HG03108 (cell line): ENCODE data around the gene SLC44A3.

Source experiments
- ATAC-seq: cut with Tn5 transposase; IDR thresholded peaks from one replicate; pipeline ENCODE4 v1.9.1; 2021; ENCODE audit warnings: moderate library complexity; ENCODE audit not compliant: unreplicated experiment

SLC44A3 gene

DNA sequence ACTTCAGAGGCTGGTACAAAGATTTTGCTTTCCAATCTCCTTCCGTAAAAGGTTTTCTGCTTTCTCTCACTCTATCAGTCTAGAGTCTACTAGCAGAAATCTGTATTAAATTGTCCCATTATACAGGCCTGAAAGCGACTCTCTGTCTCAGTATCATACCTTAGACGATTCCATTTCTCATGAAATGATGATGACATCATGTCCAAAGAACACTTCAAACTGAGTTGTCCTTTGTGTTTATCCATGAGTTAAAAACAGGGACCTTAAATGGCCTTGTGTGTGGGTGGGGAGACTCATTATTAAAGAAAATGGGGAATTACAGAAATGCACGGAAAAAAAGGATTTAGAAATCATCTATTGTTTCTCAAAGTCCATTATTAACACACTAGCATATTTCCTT lies 21.0 kb upstream of the SLC44A3 start:
- ATAC-seq, result no peak

GRCh38 chr1:94801919-94802546 lies 18.1 kb upstream of the SLC44A3 start:
- ATAC-seq, result peak; percentile 68

GRCh38 chr1:94803106-94803505 lies 17.1 kb upstream of the SLC44A3 start:
- ATAC-seq, result no peak

GRCh38 chr1:94803517-94804441 lies 16.4 kb upstream of the SLC44A3 start:
- ATAC-seq, result no peak

DNA sequence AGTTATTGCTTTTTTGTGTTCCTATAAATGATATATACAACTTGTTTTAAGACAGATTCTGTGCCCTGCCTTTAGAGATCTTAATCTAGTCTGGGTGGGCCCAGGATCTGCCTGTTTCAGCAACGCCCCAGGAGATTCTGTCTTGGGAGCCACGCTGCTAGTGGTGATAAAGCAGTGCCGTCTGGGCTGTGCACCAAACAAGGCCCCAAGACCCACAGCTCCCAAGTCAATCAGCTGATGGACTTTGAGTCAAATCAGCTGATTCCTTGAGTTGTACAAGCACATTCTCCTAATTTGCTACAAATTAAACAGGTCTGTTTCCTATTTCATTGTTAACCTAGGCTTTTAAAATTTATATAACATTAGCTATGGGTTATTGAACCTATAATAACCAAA lies 15.7 kb upstream of the SLC44A3 start:
- ATAC-seq, result no peak

DNA sequence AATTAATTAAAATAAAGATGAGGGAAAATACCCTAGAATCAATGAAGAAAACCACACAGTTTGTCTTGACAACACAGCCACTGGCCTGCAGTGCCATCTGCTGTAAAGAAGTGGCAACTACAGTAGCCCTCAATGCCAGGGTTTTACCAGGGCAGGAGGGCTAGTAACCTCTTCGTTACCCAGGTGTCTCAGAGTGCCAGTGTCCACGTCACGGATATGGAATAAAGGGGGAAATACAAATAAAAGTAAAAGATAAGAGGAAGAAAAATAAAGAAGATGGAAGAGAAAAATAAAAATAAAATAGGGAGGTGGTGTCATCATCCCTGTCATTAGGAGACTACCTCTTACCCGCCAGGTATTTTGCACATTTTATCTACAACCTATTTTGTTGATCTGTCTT lies 14.2 kb upstream of the SLC44A3 start:
- no peak for ATAC-seq

DNA sequence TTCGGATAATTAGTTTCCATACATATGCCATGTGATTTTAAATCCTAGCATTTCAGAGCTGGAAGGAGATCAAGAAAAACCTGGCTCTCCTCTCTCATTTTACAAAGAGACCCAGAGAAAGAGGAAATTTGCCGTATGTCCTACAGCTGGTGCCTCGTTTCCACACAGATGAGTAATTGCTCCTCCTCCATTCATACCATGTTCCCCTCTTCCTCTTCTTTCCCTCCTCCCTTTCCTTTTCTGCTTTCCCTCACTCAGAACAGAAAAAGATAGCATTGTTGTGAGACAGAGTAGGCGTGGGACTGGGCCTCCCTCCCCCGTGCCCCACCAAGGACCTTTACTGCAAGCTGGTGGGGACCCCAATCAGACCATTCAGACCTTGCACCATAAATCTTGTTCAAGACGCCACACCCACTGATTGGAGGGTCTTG lies 13.7 kb upstream of the SLC44A3 start:
- ATAC-seq, result no peak

DNA sequence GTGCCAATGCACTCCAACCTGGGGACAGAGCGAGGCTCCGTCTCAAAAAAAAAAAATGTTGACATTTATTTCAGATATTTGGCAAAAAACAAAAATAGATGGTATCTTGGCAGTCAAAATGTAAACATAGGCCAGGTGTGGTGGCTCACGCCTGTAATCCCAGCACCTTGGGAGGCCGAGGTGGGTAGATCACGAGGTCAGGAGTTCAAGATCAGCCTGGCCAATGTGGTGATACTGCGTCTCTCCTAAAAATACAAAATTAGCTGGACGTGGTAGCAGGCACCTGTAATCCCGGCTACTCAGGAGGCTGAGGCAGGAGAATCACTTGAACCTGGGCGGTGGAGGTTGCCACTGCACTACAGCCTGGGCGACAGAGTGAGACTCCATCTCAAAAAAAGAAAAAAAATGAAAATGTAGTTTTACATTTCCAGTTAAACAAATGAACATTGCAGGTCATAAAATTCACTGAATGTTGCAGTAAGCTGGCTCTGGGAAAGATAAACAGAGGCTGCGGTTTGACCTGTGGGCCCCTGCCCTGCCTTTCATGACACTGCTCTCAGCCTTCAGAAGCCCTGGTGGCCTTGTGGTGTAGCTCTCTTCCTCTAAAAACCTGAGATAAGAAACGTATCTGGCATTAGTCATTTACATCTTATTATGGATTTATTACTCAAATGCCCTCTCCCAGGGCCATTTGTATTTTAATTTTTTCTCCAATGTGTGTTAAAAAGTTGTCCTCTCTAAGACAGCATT lies 12.2 kb upstream of the SLC44A3 start:
- no peak for ATAC-seq

DNA sequence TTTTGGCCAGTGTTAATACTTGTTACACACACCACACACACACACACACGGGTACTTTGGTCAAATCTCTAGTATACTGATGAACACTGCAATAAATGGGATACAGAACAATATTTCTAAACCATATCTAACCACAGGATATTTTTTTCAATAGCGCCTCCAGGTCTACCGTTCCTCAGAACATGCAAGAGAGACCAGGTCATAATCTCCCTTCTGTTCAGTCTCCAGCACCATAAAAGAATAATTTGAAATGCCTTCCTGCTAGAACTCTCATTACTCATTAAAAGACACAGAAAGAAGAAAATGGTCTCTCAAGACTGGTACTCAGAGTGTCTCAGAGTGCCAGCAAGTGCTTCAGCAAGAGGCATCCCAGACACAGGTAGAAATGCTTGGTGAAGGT lies 11.5 kb upstream of the SLC44A3 start:
- no peak for ATAC-seq

- no peak for ATAC-seq
Observed at GRCh38 chr1:94812985-94813384, 7.2 kb upstream of the SLC44A3 start.

- ATAC-seq, result no peak
Observed at GRCh38 chr1:94816030-94816429, 4.1 kb upstream of the SLC44A3 start.

- no peak for ATAC-seq
Observed at GRCh38 chr1:94817712-94818111, 2.4 kb upstream of the SLC44A3 start.

- no peak for ATAC-seq
Observed at GRCh38 chr1:94819238-94819944, 766 bp upstream of the SLC44A3 start.

- no peak for ATAC-seq
Observed at GRCh38 chr1:94820936-94821335, 779 bp downstream of the SLC44A3 start.

GRCh38 chr1:94821636-94822305 lies 1.6 kb downstream of the SLC44A3 start:
- no peak for ATAC-seq

GRCh38 chr1:94823116-94823515 lies 3.0 kb downstream of the SLC44A3 start:
- ATAC-seq, result no peak

DNA sequence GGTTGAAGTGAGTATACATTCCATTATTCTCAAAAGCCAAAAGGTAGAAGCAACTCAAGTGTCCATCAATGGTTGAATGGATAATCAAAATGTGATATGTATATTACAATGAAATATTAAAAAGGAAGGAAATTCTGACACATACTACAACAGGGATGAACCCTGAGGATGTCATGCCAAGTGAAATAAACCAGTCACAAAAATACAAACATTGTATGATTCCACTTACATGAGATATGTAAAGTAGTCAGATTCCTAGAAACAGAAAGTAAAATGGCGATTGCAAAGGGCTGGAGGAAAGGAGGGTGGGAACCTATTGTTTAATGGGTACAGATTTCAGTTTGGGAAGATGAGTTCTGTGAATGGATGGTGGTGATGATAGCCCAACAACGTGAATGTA lies 5.8 kb downstream of the SLC44A3 start:
- no peak for ATAC-seq

GRCh38 chr1:94827434-94827833 lies 7.3 kb downstream of the SLC44A3 start:
- ATAC-seq, result no peak

GRCh38 chr1:94828251-94828650 lies 8.1 kb downstream of the SLC44A3 start:
- ATAC-seq, result no peak

GRCh38 chr1:94831641-94832040 lies 11.5 kb downstream of the SLC44A3 start:
- no peak for ATAC-seq
